Progenitor cell of endocrine pancreas (in vitro differentiated cells): ENCODE data around the gene UROC1. TPM values are rescaled to one million over a fixed set of nuclear protein-coding genes. Genes with fewer than 3 reads are reported as not detected.

Source experiments
- DNase-seq: peaks from one replicate; pipeline ENCODE4 v3.0.0; 2021; ENCODE audit warnings: low spot score; ENCODE audit not compliant: unreplicated experiment
- H3K27ac Mint-ChIP-seq: 2 replicates; pipeline ENCODE4 v1.8.0; 2021; ENCODE audit warnings: mild to moderate bottlenecking, moderate library complexity, mixed read lengths
- H3K27me3 Mint-ChIP-seq: 2 replicates; pipeline ENCODE4 v1.8.0; 2021; ENCODE audit warnings: mixed read lengths
- H3K36me3 Mint-ChIP-seq: 2 replicates; pipeline ENCODE4 v1.8.0; 2022; ENCODE audit warnings: mixed read lengths; ENCODE audit not compliant: insufficient read depth
- H3K4me1 Mint-ChIP-seq: 2 replicates; pipeline ENCODE4 v1.8.0; 2021; ENCODE audit warnings: low read depth, mixed read lengths
- H3K4me3 Mint-ChIP-seq: 2 replicates; pipeline ENCODE4 v1.8.0; 2021; ENCODE audit warnings: low read depth, mild to moderate bottlenecking, moderate library complexity, mixed read lengths
- H3K9me3 Mint-ChIP-seq: 2 replicates; pipeline ENCODE4 v1.8.0; 2021; ENCODE audit warnings: low read depth, mixed read lengths
- CTCF ChIP-seq: fragments of 200-600 bp; sonication (generic); IDR thresholded peaks from one replicate; pipeline ENCODE4 v1.5.0; 2021; ENCODE audit warnings: antibody characterized with exemption, mild to moderate bottlenecking; ENCODE audit not compliant: unreplicated experiment
- total RNA-seq: library from RNA; stranded (reverse); gene quantifications from 2 replicates; pipeline ENCODE4 v1.2.1, GENCODE V29; 2021

UROC1 gene
- total RNA-seq, 1 donor from 2014 or later: not detected

GRCh38 chr3:126441256-126441880 lies 76.2 kb downstream of the UROC1 start:
- Mint-ChIP-seq H3K27ac (no peak overlapping the region), H3K27me3 (no peaks in the 10 kb centered on the region), H3K4me3 (no peak overlapping the region), H3K9me3 (no peaks in the 10 kb centered on the region), H3K4me1 (peaks cover 10% of the 10 kb centered on the region), H3K36me3 (peaks cover 3% of the 10 kb centered on the region)
- TF ChIP-seq CTCF: no peak
- DNase-seq: no peak

- no peak for TF ChIP-seq CTCF
- Mint-ChIP-seq H3K36me3 (no peaks in the 10 kb centered on the region), H3K4me1 (peaks cover 4% of the 10 kb centered on the region), H3K4me3 (no peak overlapping the region), H3K27me3 (no peaks in the 10 kb centered on the region), H3K9me3 (no peaks in the 10 kb centered on the region), H3K27ac (no peak overlapping the region)
- DNase-seq: no peak
These were observed 76.9 kb downstream of the UROC1 start for GRCh38 chr3:126440709-126440995.

GRCh38 chr3:126439968-126440708 lies 77.4 kb downstream of the UROC1 start:
- Mint-ChIP-seq H3K27ac (no peak overlapping the region), H3K9me3 (no peaks in the 10 kb centered on the region), H3K27me3 (no peaks in the 10 kb centered on the region), H3K36me3 (no peaks in the 10 kb centered on the region), H3K4me1 (no peaks in the 10 kb centered on the region), H3K4me3 (no peak overlapping the region)
- TF ChIP-seq CTCF: no peak
- no peak for DNase-seq

GRCh38 chr3:126439346-126439967 lies 78.1 kb downstream of the UROC1 start:
- no peaks in the 10 kb centered on the region for H3K36me3 Mint-ChIP-seq
- no peak for TF ChIP-seq CTCF
- H3K27ac Mint-ChIP-seq: no peak overlapping the region
- H3K9me3 Mint-ChIP-seq: no peaks in the 10 kb centered on the region
- DNase-seq: no peak
- H3K27me3 Mint-ChIP-seq: no peaks in the 10 kb centered on the region
- H3K4me1 Mint-ChIP-seq: no peaks in the 10 kb centered on the region
- H3K4me3 Mint-ChIP-seq: no peak overlapping the region

- no peak for DNase-seq
- no peaks in the 10 kb centered on the region for H3K36me3 Mint-ChIP-seq
- TF ChIP-seq CTCF: no peak
- no peaks in the 10 kb centered on the region for H3K4me1 Mint-ChIP-seq
- H3K27me3 Mint-ChIP-seq: no peaks in the 10 kb centered on the region
- no peak overlapping the region for H3K27ac Mint-ChIP-seq
- H3K9me3 Mint-ChIP-seq: no peaks in the 10 kb centered on the region
- no peak overlapping the region for H3K4me3 Mint-ChIP-seq
These were observed 78.8 kb downstream of the UROC1 start for GRCh38 chr3:126438746-126439145.
